Left ventricle myocardium inferior (tissue), 1 donor: ENCODE results near the gene HOXD4. TPM values are rescaled to one million over a fixed set of nuclear protein-coding genes. Genes with fewer than 3 reads are reported as not detected.

Experiments
- DNase-seq: peaks from one replicate; pipeline ENCODE4 v3.0.0-alpha.2; 2020
- H3K27ac ChIP-seq: fragments of 200-600 bp; replicated peaks from 2 replicates; pipeline ENCODE4 v1.8.0; 2021
- H3K27me3 ChIP-seq: fragments of 200-600 bp; 2 replicates; pipeline ENCODE4 v1.8.0; 2021; ENCODE audit warnings: low read depth
- H3K36me3 ChIP-seq: fragments of 200-600 bp; 2 replicates; pipeline ENCODE4 v1.8.0; 2021
- H3K4me1 ChIP-seq: fragments of 200-600 bp; 2 replicates; pipeline ENCODE4 v1.8.0; 2021
- H3K4me3 ChIP-seq: fragments of 200-600 bp; 2 replicates; pipeline ENCODE4 v1.8.0; 2021; ENCODE audit warnings: mild to moderate bottlenecking, moderate library complexity
- H3K9me3 ChIP-seq: fragments of 200-600 bp; replicated peaks from 2 replicates; pipeline ENCODE4 v1.8.0; 2021
- CTCF ChIP-seq: fragments of 200-600 bp; IDR thresholded peaks from 2 replicates; pipeline ENCODE4 v1.8.0; 2021; ENCODE audit warnings: antibody characterized with exemption, mild to moderate bottlenecking, borderline replicate concordance
- intact Hi-C: fragments of 100-400 bp; cut with micrococcal nuclease; formaldehyde crosslinking; loops from one replicate; pipeline ENCODE4 v1.11.0; 2022
- total RNA-seq: library from RNA; stranded (reverse); fragmentation: NEBNext Ultra II Directional; extraction: Animal tissue kit (Norgen Biotek cat#: 25700); gene quantifications from one replicate; pipeline ENCODE4 v1.2.1, GENCODE V29; 2021
- donor health status: DM: no; HTN: yes; CAD: no; lungs with severe emphysema.

Gene HOXD4
- total RNA-seq, 1 donor from 2014 or later: not detected

GRCh38 chr2:176123411-176124109 is 27.8 kb upstream of the HOXD4 start:
- peaks cover 26% of the 10 kb centered on the region for H3K4me1 ChIP-seq
- H3K27me3 ChIP-seq: peaks cover 99% of the 10 kb centered on the region
- H3K9me3 ChIP-seq: no peaks in the 10 kb centered on the region
- DNase-seq: no peak
- no peaks in the 10 kb centered on the region for H3K36me3 ChIP-seq
- no peak overlapping the region for H3K27ac ChIP-seq
- intact Hi-C loops: no loop called here
- peak overlapping the region; percentile 61 for H3K4me3 ChIP-seq
- TF ChIP-seq CTCF: no peak

- Histone ChIP-seq H3K36me3 (no peaks in the 10 kb centered on the region), H3K9me3 (no peaks in the 10 kb centered on the region), H3K4me1 (peaks cover 34% of the 10 kb centered on the region), H3K4me3 (peak overlapping the region; percentile 61), H3K27ac (no peak overlapping the region), H3K27me3 (peaks cover 99% of the 10 kb centered on the region)
- no peak for TF ChIP-seq CTCF
- intact Hi-C loops: no loop called here
- no peak for DNase-seq
Measured at GRCh38 chr2:176124110-176124946, 27.0 kb upstream of the HOXD4 start.

- H3K27me3 ChIP-seq: peaks cover 99% of the 10 kb centered on the region
- DNase-seq: no peak
- intact Hi-C loops: no loop called here
- H3K4me1 ChIP-seq: peaks cover 39% of the 10 kb centered on the region
- no peak overlapping the region for H3K27ac ChIP-seq
- no peak overlapping the region for H3K4me3 ChIP-seq
- no peak for TF ChIP-seq CTCF
- no peaks in the 10 kb centered on the region for H3K36me3 ChIP-seq
- H3K9me3 ChIP-seq: no peaks in the 10 kb centered on the region
Measured at GRCh38 chr2:176124947-176125771, 26.2 kb upstream of the HOXD4 start.

- H3K36me3 ChIP-seq: no peaks in the 10 kb centered on the region
- H3K4me3 ChIP-seq: no peak overlapping the region
- peaks cover 99% of the 10 kb centered on the region for H3K27me3 ChIP-seq
- intact Hi-C loops: no loop called here
- H3K27ac ChIP-seq: no peak overlapping the region
- DNase-seq: no peak
- TF ChIP-seq CTCF: no peak
- H3K4me1 ChIP-seq: peaks cover 45% of the 10 kb centered on the region
- no peaks in the 10 kb centered on the region for H3K9me3 ChIP-seq
Measured at GRCh38 chr2:176125772-176126054, 25.6 kb upstream of the HOXD4 start.

GRCh38 chr2:176126929-176127773 is 24.2 kb upstream of the HOXD4 start:
- H3K27ac ChIP-seq: no peak overlapping the region
- no peak overlapping the region for H3K4me3 ChIP-seq
- peaks cover 99% of the 10 kb centered on the region for H3K27me3 ChIP-seq
- peaks cover 44% of the 10 kb centered on the region for H3K4me1 ChIP-seq
- TF ChIP-seq CTCF: peak; percentile 92
- peak; percentile 55 for DNase-seq
- no peaks in the 10 kb centered on the region for H3K36me3 ChIP-seq
- intact Hi-C loops: no loop called here
- H3K9me3 ChIP-seq: no peaks in the 10 kb centered on the region
